IPS-15b (cell line): Measurements from ENCODE around the gene OSBPL10.

Experiments
- H3K27me3 ChIP-seq: one replicate; pipeline ENCODE4 v1.6.1; 2013; ENCODE audit warnings: low read length; ENCODE audit not compliant: control insufficient read depth, insufficient read depth
- H3K36me3 ChIP-seq: one replicate; pipeline ENCODE4 v1.6.1; 2013; ENCODE audit warnings: low read length; ENCODE audit not compliant: control insufficient read depth, insufficient read depth
- H3K4me1 ChIP-seq: one replicate; pipeline ENCODE4 v1.6.1; 2013; ENCODE audit warnings: mild to moderate bottlenecking, low read length; ENCODE audit not compliant: control insufficient read depth, insufficient read depth
- H3K4me3 ChIP-seq: one replicate; pipeline ENCODE4 v1.5.1; 2013; ENCODE audit warnings: low read depth, low read length
- H3K9ac ChIP-seq: one replicate; pipeline ENCODE4 v1.6.1; 2013; ENCODE audit warnings: low read depth, mild to moderate bottlenecking, low read length
- H3K9me3 ChIP-seq: one replicate; pipeline ENCODE4 v1.6.1; 2013; ENCODE audit warnings: mild to moderate bottlenecking, low read length; ENCODE audit not compliant: control insufficient read depth, insufficient read depth

The OSBPL10 gene

GRCh38 chr3:31676556-31676955 lies 304.5 kb downstream of the OSBPL10 start:
- peaks cover 2% of the 10 kb centered on the region for H3K36me3 ChIP-seq
- no peaks in the 10 kb centered on the region for H3K27me3 ChIP-seq
- H3K9me3 ChIP-seq: no peaks in the 10 kb centered on the region
- no peak overlapping the region for H3K9ac ChIP-seq
- H3K4me1 ChIP-seq: peaks cover 14% of the 10 kb centered on the region
- H3K4me3 ChIP-seq: no peak overlapping the region

- H3K9me3 ChIP-seq: no peaks in the 10 kb centered on the region
- peaks cover 2% of the 10 kb centered on the region for H3K4me1 ChIP-seq
- H3K4me3 ChIP-seq: no peak overlapping the region
- H3K36me3 ChIP-seq: no peaks in the 10 kb centered on the region
- no peaks in the 10 kb centered on the region for H3K27me3 ChIP-seq
- no peak overlapping the region for H3K9ac ChIP-seq
Observed at GRCh38 chr3:31673950-31674349, 307.1 kb downstream of the OSBPL10 start.

GRCh38 chr3:31671976-31672375 lies 309.1 kb downstream of the OSBPL10 start:
- Histone ChIP-seq H3K9me3 (no peaks in the 10 kb centered on the region), H3K36me3 (no peaks in the 10 kb centered on the region), H3K4me1 (no peaks in the 10 kb centered on the region), H3K9ac (no peak overlapping the region), H3K27me3 (no peaks in the 10 kb centered on the region), H3K4me3 (no peak overlapping the region)

GRCh38 chr3:31671451-31671850 lies 309.6 kb downstream of the OSBPL10 start:
- H3K36me3 ChIP-seq: no peaks in the 10 kb centered on the region

GRCh38 chr3:31670722-31671121 lies 310.3 kb downstream of the OSBPL10 start:
- H3K4me1 ChIP-seq: no peaks in the 10 kb centered on the region

More at GRCh38 chr3:31671451-31671850, 309.6 kb downstream of the OSBPL10 start:
- no peak overlapping the region for H3K9ac ChIP-seq
- no peaks in the 10 kb centered on the region for H3K4me1 ChIP-seq
- H3K9me3 ChIP-seq: no peaks in the 10 kb centered on the region
- no peak overlapping the region for H3K4me3 ChIP-seq
- no peaks in the 10 kb centered on the region for H3K27me3 ChIP-seq

GRCh38 chr3:31670136-31670535 lies 310.9 kb downstream of the OSBPL10 start:
- Histone ChIP-seq H3K36me3 (no peaks in the 10 kb centered on the region), H3K27me3 (no peaks in the 10 kb centered on the region), H3K9me3 (no peaks in the 10 kb centered on the region), H3K9ac (no peak overlapping the region), H3K4me1 (no peaks in the 10 kb centered on the region), H3K4me3 (no peak overlapping the region)

More at GRCh38 chr3:31670722-31671121, 310.3 kb downstream of the OSBPL10 start:
- H3K4me3 ChIP-seq: no peak overlapping the region
- no peaks in the 10 kb centered on the region for H3K9me3 ChIP-seq
- no peak overlapping the region for H3K9ac ChIP-seq
- H3K27me3 ChIP-seq: no peaks in the 10 kb centered on the region
- H3K36me3 ChIP-seq: no peaks in the 10 kb centered on the region

- Histone ChIP-seq H3K36me3 (peaks cover 3% of the 10 kb centered on the region), H3K4me3 (no peak overlapping the region), H3K9me3 (no peaks in the 10 kb centered on the region), H3K9ac (no peak overlapping the region), H3K4me1 (no peaks in the 10 kb centered on the region), H3K27me3 (no peaks in the 10 kb centered on the region)
Observed at GRCh38 chr3:31668242-31668641, 312.8 kb downstream of the OSBPL10 start.

- Histone ChIP-seq H3K36me3 (peaks cover 3% of the 10 kb centered on the region), H3K9me3 (no peaks in the 10 kb centered on the region), H3K4me1 (no peaks in the 10 kb centered on the region), H3K9ac (no peak overlapping the region), H3K27me3 (no peaks in the 10 kb centered on the region), H3K4me3 (no peak overlapping the region)
Observed at GRCh38 chr3:31667582-31667981, 313.5 kb downstream of the OSBPL10 start.

GRCh38 chr3:31664031-31664430 lies 317.0 kb downstream of the OSBPL10 start:
- no peaks in the 10 kb centered on the region for H3K9me3 ChIP-seq
- no peaks in the 10 kb centered on the region for H3K4me1 ChIP-seq
- peaks cover 3% of the 10 kb centered on the region for H3K36me3 ChIP-seq
- no peak overlapping the region for H3K4me3 ChIP-seq
- no peaks in the 10 kb centered on the region for H3K27me3 ChIP-seq
- no peak overlapping the region for H3K9ac ChIP-seq

- no peaks in the 10 kb centered on the region for H3K27me3 ChIP-seq
- H3K4me1 ChIP-seq: no peaks in the 10 kb centered on the region
- H3K36me3 ChIP-seq: peaks cover 3% of the 10 kb centered on the region
- no peaks in the 10 kb centered on the region for H3K9me3 ChIP-seq
- no peak overlapping the region for H3K9ac ChIP-seq
- no peak overlapping the region for H3K4me3 ChIP-seq
Observed at GRCh38 chr3:31661993-31662670, 318.9 kb downstream of the OSBPL10 start.

- Histone ChIP-seq H3K4me1 (no peaks in the 10 kb centered on the region), H3K36me3 (peaks cover 3% of the 10 kb centered on the region), H3K27me3 (no peaks in the 10 kb centered on the region), H3K9ac (no peak overlapping the region), H3K4me3 (no peak overlapping the region), H3K9me3 (no peaks in the 10 kb centered on the region)
Observed at GRCh38 chr3:31661286-31661685, 319.8 kb downstream of the OSBPL10 start.

GRCh38 chr3:31659246-31659645 lies 321.8 kb downstream of the OSBPL10 start:
- Histone ChIP-seq H3K4me1 (no peaks in the 10 kb centered on the region), H3K9me3 (no peaks in the 10 kb centered on the region), H3K4me3 (no peak overlapping the region), H3K36me3 (peaks cover 3% of the 10 kb centered on the region), H3K27me3 (no peaks in the 10 kb centered on the region), H3K9ac (no peak overlapping the region)
